Putamen (tissue), 1 donor: ENCODE results near the gene OR4N5.
"Not testable (repeated sequence)": the region's sequence is repeated elsewhere in the genome, so short reads cannot be mapped to it uniquely, and the experiment has no call there.

ENCODE experiments used
- DNase-seq: peaks from one replicate; pipeline ENCODE4 v3.0.0-alpha.2; 2016; ENCODE audit warnings: low spot score

OR4N5 gene, protein sequence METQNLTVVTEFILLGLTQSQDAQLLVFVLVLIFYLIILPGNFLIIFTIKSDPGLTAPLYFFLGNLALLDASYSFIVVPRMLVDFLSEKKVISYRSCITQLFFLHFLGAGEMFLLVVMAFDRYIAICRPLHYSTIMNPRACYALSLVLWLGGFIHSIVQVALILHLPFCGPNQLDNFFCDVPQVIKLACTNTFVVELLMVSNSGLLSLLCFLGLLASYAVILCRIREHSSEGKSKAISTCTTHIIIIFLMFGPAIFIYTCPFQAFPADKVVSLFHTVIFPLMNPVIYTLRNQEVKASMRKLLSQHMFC

DNA sequence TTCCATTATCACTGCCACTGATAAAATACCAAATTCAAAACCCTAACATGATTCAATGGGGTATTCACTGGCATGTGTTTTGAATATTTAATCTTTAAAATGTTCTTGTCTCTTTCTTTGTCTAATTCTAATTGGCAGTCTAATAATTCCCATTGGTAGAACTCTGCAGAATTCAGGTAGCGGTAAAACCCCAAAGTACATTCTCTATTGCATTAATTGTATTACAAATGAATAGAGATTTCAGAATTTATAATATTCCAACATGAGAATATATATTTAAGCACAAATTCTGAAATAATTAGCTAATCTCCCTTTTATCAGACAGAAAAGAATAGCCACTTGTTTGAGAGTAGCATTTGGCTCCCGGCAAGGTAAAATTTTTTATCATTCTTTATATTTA lies at the start of gene OR4N5:
Gene OR4N5, plus strand, starts transcription at position 301 of the 400 bp plus-strand sequence. CDS start 4,916 bp downstream, outside the sequence.
- no peak for DNase-seq

DNA sequence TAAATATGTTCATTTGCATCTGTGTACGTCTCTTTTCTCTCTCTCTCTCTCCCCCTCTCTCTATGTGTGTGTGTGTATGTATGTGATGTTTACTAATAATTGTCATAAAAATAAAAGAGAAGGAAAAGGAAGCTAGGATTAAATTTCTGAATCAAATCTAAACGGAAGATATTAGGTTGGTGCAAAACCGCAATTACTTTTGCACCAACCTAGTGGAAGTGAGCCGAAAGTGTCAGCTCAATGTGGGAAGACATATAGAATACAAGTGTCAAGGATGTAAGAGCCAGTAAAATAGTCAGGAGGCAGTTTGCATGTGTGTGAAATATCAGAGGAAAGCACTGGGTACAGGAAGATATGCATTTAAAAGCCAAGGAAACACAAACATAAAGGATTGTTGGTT lies 46.6 kb upstream of the OR4N5 start:
- DNase-seq: no peak

DNA sequence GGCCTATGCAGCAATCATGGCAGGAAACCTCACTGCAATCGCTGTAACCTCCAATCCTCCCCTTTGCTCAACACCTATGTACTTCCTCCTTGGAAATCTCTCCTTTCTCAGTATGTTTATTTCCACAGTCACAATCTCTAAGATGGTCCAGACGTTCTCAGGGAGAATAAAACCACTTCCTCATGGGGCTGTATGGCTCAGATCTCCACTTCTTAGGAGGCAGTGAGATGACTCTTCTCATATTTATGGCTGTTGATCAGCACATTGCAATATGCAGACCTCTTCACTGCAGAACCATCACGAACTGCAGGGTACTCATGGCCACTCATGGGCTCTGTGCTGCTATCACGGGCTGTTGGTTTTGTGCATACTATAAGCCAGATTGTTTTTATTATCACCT lies 45.2 kb upstream of the OR4N5 start:
- DNase-seq: no peak

DNA sequence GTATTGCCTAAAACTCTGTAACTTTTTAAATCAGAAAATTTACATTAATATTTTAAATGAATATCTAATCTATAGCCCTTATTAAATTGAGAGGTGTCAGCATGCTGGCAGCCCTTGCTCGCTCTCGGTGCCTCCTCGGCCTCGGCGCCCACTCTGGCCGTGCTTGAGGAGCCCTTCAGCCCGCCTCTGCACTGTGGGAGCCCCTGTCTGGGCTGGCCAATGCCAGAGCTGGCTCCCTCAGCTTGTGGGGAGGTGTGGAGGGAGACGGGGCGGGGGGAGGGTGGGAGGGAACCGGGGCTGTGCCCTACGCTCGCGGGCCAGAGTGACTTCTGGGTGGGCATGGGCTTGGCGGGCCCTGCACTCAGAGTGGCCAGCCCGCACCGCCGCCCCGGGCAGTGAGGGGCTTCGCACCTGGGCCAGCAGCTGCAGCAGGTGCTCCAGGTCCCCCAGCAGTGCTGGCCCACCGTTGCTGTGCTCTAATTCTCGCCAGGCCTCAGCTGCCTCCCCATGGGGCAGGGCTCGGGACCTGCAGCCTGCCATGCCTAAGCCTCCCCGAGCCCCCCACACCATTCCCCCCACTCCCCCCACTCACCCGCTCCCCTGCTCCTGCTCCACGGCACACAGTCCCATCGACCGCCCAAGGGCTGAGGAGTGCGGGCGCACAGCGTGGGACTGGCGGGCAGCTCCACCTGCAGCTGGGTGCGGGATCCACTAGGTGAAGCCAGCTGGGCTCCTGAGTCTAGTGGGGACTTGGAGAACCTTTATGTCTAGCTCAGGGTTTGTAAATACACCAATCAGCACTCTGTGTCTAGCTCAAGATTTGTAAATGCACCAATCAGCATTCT lies 39.5 kb upstream of the OR4N5 start:
- not testable (repeated sequence) for DNase-seq

DNA sequence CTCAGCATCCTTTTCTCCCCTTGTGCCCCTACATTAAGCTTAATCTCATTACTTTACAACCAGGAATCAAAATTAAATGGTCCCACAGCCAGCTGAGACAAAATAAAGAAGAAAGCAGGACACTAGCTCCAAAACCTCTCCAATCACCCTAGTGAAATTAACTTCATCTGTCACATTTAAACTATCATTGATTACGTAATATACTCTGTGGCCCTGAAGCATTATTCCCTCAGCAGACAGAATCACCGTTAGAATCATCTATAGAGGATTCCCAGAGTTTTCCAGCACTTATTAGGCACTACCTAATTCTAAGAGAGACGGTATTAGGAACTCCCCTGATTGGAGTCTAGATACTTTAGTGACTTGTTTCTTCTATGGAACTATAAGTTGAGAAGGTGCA lies 28.2 kb upstream of the OR4N5 start, which contains the start of gene OR4K17:
Gene OR4K17, plus strand, starts transcription at position 302 of the 400 bp plus-strand sequence. CDS start 6,761 bp downstream, outside the sequence.
- no peak for DNase-seq

DNA sequence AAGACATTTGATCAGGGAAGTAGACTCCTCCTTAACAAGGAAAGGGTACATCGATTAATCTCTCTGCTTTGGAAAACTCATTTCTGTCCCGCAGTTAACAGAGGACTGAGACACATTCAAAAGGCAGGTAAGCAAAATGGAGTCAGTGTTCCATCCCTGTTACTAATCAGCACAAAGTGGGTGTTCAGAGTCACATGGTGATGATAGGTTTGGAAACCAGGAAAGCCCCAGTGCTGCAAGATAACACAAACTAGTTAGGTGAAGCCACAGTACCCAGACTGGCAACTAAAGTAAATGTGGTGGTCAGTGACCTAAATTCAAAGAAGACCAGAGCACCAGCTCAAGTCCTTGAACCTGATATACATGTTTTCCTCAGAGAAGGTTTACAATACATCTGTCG lies 26.3 kb upstream of the OR4N5 start:
- DNase-seq: no peak

DNA sequence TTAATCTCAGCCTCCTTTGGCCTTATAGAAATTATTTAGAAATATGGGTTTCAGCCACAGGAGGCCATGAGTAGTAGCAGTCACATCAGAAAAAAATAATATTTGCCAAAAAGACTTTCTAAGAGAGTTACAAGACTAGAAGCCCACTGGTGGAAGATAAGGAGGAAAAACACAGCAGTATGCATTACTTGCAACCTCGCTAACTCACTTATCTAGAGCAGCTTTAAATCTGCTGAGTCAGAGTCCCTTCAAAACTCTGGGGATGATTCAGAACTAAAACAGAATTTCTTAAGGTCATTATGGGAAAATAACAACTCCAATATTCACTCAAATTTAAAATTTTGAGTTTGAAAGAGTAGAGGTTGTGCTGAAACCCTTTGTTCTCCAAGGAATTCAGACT lies 21.9 kb upstream of the OR4N5 start:
- DNase-seq: no peak

DNA sequence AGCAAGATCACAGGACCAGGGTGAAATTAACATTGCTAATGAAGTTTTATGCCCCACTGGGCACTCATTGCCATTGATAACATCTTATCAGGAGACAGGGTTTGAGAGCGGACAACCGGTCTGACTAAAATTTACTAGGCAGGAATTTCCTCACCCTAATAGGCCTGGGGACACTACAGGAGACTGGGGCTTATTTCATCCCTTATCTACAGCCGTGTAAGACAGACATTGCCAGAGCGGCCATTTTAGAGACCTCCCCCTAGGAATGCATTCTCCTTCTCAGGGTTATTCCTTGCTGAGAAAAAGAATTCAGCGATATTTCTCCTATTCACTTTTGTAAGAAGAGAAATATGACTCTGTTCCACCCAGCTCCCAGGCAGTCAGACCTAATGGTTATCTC lies 19.8 kb upstream of the OR4N5 start:
- DNase-seq: no peak

DNA sequence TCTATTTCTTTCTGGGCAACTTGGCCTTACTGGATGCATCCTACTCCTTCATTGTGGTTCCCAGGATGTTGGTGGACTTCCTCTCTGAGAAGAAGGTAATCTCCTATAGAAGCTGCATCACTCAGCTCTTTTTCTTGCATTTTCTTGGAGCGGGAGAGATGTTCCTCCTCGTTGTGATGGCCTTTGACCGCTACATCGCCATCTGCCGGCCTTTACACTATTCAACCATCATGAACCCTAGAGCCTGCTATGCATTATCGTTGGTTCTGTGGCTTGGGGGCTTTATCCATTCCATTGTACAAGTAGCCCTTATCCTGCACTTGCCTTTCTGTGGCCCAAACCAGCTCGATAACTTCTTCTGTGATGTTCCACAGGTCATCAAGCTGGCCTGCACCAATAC lies 5.3 kb downstream of the OR4N5 start:
- no peak for DNase-seq

DNA sequence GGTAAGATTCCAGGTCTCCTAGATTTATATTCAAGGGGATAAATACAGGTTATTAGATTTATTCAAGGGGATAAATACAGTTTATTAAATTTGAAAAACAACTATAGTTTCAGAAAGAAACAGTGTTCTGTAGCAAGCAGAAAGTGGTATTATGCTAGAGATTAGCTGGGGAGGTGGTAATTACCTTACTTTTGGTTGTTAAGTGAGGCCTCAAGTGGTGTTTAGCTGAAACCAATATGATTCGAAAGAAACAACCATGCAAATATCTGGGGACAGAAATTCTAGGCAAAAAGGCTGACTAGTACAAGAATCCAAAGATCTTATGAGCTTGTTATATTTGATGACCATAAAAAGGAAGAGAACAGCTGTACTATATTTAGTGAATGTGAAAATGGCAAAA lies 6.2 kb downstream of the OR4N5 start:
- DNase-seq: no peak

DNA sequence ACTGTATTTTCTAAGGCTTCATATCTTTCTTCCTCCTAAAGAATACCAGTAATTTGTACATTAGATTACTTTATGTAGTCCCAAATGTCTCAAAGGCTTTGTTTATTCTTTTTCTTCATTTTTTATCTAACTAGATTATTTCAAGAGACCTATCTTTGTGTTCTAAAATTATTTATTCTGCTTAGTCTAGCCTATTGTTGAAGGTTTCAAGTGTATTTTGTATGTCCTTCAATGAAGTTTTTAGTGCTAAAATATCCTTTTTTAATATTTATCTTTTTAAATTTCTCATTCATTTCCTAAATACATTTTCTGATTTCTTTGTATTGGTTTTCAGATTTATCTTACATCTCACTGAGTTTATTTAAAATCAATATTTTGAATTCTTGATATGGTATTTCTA lies 25.8 kb downstream of the OR4N5 start:
- no peak for DNase-seq

DNA sequence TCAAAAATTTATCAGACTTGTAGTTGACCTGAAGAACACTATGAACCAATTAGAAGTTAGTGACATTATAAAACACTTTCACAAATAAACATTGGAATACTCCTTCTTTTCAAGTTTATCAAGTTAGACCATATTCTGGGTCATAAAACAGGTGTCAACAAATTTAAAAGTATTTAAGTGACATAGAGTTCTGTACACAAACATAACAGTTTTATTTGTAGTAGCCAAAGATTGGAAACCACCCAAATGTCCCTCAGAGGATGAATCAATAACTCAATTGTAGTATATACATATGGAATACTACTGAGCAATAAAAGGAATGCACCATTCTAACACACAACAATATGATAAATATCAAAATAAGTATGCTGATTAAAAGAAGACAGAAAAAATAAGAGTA lies 28.5 kb downstream of the OR4N5 start:
- no peak for DNase-seq

DNA sequence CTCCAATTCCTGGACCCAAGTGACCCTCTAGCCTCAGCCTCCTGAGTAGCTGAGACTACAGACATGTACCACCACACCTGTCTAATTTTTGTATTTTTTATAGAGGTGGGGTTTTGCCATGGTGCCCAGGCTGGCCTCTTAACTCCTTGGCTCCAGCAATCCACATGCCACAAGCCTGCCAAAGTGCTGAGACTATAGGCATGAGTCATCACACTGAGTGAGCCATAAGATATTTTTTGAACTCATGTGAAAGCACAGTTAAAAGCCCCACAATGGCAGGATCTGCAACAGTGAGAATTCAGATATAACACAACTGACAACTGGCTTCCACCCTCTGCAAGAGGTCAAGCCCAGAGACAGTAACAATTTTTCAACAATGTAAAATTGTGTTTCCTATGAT lies 31.2 kb downstream of the OR4N5 start:
- not testable (repeated sequence) for DNase-seq

DNA sequence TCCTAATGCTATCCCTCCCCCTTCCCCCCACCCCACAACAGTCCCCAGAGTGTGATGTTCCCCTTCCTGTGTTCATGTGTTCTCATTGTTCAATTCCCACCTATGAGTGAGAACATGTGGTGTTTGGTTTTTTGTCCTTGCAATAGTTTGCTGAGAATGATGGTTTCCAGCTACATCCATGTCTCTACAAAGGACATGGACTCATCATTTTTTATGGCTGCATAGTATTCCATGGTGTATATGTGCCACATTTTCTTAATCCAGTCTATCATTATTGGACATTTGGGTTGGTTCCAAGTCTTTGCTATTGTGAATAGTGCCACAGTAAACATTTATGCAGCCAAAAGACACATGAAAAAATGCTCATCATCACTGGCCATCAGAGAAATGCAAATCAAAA lies 35.6 kb downstream of the OR4N5 start:
- not testable (repeated sequence) for DNase-seq

DNA sequence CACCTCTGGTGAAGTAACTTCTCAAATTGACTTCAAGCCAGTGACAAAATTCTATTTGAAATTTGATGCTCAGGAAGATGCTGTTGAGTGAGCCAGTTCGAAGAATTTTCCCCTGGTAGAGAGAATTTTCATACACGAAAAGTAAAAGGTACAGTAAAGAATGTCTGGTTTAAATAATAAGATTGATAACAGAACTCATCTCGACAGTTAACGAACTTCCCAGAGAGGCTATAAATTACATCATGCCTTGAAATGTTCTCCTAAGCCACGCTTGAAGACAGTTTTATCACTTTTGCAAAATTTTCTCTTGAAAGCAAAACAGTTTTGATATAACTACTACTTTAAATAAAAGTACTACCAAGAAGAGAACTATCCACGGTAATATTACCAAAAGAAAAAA lies 37.7 kb downstream of the OR4N5 start:
- no peak for DNase-seq

DNA sequence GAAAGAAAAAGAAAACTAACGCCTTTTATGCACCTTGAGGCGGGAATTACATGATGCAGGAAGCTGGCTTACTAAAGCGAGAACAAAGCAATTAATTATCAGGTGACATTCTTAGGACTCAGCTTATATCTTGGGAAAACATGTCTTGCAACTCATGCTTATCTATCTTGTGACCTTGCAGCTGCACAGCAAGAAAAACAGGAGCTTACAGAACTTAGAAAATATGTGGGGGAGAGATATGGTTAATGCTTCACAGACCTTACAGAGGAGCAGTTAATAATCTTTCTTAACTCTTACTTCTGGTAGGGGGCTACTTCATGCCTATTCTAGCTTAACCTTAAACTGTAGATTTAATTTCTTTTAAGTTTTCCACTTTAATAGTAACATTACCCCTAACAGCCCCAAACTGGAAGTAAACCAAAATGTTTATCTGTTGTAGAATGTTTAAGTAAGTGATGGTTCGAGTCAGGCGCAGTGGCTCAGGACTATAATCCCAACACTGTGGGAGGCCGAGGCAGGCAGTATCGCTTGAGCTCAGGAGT lies 38.9 kb downstream of the OR4N5 start:
- DNase-seq: no peak

DNA sequence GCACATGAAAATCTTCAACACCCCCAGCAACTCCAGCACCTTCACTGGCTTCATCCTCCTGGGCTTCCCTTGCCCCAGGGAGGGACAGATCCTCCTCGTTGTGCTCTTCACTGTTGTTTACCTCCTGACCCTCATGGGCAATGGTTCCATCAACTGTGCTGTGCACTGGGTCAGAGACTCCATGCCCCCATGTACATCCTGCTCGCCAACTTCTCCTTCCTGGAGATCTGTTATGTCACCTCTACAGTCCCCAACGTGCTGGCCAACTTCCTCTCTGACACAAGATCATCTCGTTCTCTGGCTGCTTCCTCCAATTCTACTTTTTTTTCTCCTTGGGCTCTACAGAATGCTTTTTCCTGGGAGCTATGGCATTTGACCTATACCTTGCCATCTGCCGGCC lies 40.6 kb downstream of the OR4N5 start:
- no peak for DNase-seq

DNA sequence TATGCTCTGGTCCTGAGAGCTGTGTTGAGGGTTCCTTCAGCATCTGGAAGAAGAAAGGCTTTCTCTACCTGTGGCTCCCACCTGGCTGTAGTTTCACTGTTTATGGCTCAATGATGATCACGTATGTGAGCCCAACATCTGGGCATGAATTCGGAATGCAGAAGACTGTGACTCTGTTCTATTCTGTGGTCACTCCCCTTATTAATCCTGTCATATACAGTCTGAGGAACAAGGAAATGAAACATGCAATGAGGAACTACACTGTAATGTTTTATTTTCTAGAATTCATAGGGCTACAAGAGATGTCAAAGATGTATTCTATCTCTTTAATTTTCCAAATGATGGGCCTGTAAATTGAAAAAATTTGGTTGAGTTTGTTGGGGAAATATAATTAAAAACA lies 41.3 kb downstream of the OR4N5 start:
- DNase-seq: no peak

DNA sequence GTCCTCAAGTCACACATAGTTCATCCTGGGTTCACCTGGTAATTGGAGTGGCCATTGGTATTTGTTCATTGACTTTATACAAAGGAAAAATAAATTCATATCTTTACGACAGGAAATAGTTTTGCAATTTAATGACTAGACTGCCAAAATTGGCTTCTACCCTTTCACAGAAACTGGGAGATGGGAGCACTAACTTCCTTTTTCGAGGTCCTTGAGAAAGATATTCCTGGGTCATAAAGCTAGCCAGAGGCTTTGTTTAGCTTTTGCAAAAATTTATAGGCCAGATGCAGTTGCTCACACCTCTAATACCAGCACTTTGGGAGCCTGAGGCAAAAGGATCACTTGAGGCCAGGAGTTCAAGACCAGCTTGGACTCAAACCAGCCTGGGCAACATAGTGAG lies 41.9 kb downstream of the OR4N5 start:
- no peak for DNase-seq

DNA sequence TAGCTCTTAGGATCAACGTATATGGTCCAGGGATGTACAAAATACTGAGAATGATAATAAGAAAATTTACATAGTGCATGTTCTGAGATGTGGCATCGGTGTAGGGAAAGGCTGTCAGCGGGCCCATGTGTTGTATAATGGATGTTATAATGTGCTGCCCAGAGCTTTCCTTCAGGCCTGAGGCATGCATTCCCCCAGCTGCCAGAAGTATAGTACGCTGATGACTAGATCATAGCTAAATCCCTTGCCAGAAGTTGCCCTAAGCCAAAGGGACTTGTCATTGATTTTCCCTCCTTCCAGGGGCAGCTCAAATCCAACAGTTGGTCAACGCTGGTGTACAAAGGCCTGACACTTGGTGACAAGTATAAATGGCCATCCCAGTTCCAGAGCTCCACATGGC lies 45.6 kb downstream of the OR4N5 start:
- no peak for DNase-seq

DNA sequence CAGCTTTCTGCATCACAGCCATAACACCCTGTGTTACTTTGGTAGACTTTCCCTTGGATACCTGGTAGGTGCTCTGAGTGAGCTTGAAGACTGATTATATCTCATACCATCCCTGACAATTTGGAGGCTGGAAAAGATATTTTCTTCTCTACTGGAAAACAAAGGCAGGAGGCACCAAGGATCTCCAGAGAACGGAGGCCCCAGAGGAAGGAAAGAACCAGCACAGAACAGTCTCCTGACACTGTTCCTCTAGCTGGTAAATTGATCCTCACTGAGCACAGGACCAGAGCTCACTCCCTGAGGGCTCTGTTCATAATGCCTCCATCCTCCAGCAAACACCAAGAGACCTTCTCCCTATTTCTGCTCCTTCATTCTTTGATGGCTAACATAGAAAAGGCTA lies 52.0 kb downstream of the OR4N5 start, which contains the start of gene OR11G2:
Gene OR11G2, plus strand, starts transcription at position 301 of the 400 bp plus-strand sequence. CDS start 6,542 bp downstream, outside the sequence.
- DNase-seq: no peak

DNA sequence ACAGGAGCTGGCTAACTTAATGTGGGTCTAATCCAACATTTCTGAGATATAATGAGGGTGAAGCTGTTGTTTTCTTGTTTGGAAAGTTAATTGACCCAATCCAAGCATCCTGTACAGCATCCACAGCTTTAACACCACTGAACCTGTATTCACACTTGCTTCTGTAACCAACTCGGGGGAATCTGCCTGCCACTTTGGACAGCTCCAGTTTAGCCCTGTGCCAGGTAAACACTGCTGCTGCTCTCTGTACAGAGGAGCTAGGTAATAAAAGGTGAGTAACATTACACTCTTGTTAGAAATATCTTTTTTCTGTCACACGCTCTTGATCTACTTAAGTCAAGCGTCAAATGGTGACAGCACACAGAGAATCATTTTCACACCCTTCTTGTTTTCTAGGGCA lies 52.8 kb downstream of the OR4N5 start:
- no peak for DNase-seq

DNA sequence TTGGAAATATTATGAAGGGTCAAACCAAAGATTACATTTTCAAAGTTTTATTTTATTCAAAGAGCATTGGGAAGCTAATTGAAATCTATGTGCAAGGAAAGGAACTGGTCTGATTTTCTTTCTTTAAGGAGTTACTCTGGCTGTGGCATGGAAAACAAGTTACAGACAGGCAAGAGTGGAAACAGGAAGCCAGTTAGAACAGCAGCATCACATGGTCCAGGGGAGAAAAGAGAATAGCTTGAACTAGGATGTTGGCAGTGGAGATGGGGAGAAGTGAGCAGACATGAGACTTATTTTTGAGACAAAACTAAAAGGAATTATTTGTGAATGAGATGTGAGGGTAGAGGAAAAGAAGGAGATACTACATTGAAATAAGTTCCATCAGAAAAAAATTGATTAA lies 55.5 kb downstream of the OR4N5 start:
- peak; percentile 6 for DNase-seq
